SW480 (cell line): Measurements from ENCODE around the gene NUBP2.

Source experiments
- DNase-seq: peaks from one replicate; pipeline ENCODE4 v3.0.0-alpha.2; 2016; ENCODE audit warnings: low spot score

Gene NUBP2

DNA sequence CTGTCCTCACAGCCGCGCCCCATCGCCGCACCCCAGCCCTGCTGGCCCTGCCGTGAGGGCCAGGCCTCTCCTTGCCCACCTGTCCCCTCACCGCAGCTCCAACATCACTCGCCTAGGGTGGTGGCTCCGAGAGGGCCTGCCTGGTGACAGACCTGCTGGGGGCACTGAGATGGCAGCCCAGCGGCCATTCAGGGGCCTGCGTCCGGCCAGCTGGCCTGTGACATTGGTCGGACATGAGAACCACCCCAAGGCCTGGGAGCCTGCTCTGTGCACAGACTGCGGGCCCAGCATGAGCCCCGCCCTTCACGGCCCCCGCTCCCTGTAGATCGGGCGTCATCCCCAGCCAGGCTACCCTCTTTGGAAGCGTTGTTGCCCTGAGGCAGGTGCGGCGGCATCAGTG, 23.2 kb upstream of the NUBP2 start:
- DNase-seq: no peak

DNA sequence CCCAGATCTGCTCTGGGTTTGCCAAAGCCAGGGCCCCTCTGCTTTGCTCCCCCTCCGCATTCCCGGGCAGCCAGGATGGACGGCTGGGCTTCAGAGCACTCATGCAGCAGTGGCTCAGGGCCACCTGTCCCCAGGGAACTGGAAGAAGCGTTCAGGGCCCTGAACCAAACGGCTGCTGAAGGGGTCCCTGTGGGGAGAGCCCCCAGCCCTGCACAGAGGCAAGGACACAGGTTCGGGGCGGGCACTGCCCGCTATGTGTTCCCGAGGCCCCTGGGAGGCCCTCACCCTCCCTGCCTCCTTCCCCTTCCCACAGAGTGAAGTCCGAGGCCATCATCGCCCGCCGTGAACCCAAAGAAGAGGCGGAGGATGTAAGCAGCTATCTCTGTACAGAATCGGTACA, 21.8 kb upstream of the NUBP2 start:
- no peak for DNase-seq

DNA sequence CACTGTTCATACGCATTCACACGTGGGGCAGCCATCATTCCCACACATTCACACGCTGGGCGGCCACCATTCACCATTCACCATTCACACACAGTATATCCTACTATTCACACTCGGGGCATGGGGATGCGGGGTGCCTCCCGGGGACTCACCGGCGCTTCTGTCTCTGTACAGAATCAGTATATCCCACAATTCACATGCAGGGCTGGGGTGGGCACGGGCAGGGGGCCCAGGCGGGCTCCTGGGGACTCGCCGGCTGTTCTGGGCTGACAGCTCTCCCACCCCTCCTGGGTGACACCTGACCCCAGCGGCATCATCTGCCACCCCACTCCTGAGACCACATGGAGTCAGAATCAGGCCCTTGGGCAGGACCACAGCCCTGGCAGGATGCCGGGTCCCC, 21.0 kb upstream of the NUBP2 start:
- DNase-seq: no peak

DNA sequence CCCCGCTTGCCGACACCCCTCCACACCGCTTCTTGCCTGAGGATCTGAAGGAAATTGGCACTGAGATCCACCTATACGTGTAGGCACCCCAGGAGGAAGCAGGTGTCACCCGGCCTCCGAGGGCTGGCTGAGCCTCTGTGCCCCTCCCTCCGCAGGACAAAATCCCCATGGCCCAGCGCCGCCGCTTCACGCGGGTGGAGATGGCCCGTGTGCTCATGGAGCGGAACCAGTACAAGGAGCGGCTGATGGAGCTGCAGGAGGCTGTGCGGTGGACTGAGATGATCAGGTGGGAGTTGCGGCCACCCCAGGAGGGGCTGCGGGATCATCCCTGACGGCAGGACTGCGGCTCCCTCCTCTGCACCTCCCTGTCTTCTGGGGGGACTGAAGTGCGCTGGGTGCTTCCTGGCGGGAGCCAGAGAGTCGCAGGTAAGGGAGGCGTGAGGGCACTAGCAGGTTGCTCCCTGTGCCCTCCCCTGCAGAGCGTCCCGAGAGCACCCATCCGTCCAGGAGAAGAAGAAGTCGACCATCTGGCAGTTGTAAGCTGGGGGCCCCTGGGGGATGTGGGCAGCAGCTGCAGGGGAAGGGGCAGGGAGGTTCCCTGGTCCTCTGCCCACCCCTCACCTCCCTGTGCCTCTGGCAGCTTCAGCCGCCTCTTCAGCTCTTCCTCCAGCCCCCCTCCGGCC, 20.4 kb upstream of the NUBP2 start:
- no peak for DNase-seq

DNA sequence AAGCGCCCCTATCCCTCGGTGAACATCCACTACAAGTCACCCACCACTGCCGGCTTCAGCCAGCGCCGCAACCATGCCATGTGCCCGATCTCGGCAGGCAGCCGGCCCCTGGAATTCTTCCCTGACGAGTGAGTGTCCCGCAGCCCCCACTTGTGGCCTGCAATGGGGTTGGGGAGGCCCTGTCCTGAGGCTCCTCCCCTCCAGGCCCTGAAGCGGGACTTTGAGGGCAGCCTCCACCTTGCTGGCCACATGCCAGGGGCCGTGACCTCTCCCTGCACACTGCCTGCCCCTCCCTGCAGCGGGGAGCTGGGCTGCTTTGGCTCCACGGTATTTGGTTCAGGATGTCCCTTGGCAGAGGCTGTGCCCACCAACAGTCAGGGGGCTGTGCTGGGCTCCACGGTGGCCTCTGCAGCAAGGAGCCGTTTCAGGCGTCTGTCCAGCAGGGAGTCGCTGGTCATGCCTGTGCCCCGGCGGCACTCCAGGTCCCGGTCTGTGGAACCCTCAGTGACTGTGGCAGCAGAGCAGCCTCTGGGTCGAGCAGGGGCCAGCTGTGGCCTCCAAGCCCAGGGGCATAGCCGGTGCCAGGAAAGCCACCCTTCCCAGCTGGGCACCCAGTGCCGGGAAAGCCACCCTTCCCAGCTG, 19.8 kb upstream of the NUBP2 start:
- no peak for DNase-seq

DNA sequence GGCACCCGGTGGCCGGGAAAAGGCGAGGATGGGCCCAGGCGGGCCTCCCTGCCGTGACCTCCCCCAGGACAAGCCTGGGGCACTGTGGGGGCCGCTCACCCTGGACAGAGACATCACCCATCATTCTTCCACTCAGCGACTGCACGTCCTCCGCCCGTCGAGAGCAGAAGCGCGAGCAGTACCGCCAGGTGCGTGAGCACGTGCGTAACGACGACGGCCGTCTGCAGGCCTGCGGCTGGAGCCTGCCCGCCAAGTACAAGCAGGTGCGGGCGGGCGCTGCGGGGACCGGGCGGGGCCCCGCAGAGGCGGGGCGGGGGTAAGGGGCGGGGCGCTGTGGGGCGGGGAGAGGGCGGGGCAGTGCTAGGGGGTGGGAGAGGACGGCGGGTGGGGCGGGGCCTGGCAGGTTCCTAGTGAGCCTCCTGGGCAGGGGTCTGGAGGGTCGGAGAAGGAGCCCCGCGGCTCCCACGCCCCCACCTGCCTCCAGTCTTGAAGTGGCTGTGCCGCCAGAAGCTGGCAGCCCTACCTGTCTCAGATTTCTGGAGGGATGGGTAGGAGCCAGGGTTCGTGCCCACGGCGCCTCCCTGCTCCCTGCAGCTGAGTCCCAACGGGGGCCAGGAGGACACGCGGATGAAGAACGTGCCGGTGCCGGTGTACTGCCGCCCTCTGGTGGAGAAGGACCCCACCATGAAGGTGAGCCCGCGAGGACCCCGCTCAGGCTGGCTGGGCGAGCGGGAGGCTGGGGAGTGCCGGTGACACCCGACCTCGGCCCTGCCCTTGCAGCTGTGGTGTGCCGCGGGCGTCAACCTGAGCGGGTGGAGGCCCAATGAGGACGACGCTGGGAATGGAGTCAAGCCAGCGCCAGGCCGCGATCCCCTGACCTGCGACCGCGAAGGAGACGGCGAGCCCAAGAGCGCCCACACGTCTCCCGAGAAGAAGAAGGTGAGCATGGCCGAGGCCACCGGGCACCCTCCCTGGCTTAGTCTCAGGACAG, 18.9 kb upstream of the NUBP2 start:
- DNase-seq: no peak

DNA sequence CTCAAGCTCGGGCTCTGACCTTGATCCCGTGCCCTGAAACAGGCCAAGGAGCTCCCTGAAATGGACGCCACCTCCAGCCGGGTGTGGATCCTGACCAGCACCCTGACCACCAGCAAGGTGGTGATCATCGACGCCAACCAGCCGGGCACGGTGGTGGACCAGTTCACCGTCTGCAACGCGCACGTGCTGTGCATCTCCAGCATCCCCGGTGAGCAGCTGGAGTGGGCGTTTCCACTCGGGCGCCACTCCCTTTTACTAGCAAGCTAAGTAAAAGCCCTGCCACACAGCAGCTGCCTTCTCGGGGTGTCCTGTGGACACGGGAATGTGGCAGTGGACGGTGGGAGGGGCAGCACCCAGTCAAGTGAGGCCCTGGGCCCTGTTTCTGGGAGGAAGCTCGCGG, 17.8 kb upstream of the NUBP2 start:
- no peak for DNase-seq

DNA sequence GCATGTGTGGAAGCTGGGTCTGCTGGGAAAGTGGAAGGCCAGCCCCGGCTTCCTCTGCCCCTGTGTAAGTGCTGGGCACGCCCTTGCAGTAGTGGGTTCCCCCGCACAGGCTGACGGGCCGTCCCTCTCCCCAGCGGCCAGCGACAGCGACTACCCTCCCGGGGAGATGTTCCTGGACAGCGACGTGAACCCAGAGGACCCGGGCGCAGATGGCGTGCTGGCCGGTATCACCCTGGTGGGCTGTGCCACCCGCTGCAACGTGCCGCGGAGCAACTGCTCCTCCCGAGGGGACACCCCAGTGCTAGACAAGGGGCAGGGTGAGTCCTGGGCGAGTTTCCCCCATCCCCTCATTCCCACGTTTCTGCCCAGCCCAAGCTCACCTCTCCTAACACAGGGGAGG, 16.9 kb upstream of the NUBP2 start:
- no peak for DNase-seq

DNA sequence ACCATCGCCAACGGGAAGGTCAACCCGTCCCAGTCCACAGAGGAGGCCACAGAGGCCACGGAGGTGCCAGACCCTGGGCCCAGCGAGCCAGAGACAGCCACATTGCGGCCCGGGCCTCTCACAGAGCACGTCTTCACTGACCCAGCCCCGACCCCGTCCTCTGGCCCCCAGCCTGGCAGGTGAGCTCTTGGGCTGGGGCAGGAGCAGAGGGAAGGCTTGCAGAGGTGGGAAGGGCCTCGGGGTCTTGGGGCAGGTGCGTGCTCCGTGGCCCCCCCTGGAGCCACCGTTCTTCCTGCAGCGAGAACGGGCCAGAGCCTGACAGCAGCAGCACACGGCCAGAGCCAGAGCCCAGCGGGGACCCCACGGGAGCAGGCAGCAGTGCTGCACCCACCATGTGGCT, 16.5 kb upstream of the NUBP2 start:
- DNase-seq: no peak

DNA sequence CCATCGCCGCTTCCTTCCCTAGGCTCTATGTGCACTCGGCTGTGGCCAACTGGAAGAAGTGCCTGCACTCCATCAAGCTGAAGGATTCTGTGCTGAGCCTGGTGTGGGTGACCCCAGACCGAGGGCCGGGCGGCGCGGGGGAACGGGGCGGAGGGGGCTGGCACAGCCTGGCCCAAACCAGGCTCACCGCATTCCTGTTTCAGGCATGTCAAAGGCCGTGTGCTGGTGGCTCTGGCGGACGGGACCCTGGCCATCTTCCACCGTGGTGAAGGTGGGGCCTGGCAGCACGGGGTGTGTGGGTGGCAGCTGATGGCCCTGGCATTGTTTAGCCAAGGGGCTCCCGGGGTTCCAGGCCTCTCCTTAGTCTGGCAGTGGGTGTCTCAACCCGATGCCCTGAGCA, 16.1 kb upstream of the NUBP2 start:
- DNase-seq: no peak

DNA sequence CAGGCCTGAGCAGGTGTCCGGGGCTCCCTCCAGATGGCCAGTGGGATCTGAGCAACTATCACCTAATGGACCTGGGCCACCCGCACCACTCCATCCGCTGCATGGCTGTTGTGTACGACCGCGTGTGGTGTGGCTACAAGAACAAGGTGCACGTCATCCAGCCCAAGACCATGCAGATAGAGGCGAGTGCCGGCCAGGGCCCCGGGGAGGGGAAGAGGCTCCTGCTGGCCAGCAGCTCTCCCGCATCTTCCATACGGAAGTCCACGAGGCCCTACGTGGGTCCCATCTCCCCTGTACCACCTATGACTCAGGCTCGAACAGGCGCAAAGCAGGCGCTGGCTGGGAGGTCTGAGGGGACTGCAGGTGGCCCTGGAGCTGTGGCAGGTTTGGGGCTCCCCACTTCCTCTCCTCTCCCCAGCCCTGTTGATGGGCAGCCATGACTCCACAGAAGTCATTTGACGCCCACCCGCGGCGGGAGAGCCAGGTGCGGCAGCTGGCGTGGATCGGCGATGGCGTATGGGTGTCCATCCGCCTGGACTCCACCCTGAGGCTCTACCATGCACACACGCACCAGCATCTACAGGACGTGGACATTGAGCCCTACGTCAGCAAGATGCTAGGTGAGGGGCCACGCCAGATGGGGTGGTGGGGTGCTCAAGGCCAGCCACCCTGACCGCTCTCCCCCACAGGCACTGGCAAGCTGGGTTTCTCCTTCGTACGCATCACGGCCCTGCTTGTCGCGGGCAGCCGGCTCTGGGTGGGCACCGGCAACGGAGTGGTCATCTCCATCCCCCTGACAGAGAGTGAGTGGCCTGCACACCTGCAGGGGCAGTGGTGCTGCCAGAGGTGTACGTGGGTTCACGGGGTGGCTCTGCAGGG, 15.4 kb upstream of the NUBP2 start:
- DNase-seq: no peak

DNA sequence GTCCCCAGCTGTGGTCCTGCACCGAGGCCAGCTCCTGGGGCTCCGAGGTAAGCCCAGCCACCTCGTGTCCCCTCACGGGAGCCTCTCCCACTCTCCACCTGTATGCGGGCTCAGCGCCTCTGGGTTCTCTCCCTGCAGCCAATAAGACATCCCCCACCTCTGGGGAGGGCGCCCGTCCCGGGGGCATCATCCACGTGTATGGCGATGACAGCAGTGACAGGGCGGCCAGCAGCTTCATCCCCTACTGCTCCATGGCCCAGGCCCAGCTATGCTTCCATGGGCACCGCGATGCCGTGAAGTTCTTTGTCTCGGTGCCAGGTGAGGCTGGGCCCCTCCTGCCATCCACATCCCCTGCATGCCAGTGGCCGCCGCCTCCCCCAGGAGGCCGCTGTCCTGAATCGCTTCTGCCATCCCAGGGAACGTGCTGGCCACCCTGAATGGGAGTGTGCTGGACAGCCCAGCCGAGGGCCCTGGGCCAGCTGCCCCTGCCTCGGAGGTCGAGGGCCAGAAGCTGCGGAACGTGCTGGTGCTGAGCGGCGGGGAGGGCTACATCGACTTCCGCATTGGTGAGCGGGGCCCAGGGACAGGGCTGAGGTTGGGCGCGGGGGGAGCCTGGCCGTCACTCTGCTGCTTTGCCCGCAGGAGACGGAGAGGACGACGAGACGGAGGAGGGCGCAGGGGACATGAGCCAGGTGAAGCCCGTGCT, 14.5 kb upstream of the NUBP2 start:
- DNase-seq: no peak

DNA sequence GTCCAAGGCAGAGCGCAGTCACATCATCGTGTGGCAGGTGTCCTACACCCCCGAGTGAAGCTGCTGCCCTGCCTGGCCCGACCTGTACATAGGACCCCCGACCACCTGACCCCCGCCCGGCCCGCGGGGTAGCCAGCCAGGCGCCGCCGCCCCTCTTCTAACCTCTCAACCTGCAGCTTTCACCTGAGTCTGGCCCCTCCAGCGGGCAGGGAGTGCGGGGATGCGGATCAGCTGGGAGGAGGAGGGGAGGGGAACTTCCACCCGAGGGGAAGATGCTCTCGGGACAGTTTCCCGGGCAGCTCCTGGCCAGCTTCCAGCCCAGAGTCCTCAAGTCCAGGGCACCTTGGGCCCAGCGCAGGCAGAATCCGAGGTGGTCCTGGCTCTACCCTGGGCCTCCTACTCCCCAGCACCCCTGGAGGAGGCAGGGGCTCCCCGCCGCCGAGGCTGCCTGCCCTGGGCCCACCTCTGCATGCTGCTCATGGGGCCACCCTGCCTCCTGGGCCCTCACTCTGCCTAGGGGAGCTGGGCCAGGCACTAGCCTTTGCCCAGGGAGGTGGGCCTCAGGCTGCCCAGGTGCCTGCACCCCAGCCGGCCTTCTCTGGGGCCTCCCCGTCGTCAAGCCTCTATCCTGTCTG, 13.9 kb upstream of the NUBP2 start:
- no peak for DNase-seq

DNA sequence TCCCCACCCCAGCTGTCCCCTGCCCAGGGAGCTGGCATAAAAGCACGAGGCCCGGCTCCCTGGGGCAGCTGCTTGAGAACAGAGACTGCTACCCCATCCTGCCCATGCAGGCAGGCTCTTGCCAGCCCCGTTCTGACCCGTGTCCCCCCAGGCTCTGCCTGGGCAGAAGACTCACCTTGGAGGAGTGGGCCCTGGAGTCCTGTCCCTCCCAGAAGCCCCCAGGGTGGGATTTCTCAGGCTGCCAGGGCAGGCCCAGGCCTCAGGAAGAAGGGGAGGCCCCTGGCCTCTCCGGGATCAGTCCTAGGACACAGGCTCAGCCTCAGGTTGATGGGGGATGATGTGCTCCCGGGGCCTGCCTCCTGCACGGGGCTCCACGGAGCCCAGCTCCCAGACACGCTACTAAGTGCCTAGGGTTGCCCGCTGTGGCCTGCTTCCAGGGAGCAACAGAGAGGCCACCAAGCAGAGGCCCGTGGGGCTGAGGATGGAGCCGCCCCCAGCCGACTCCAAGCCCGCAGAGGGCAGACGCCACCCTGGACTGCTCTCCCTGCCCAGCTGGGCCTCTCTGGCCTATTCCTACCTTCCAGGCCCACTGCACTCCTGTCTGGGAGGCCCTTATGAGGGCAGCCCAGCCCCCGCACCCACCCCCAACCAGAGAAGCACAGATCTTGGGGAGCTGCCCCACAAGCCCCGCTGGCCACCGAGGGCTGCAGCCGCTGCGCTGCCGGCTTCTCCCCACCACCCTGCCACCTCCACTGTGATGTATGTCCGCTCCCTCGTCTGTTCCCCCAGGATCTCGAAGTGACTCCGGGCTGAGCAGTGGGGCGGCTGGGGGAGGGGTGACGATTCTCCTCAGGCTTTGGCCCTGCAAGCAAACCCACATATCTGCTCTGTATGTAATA, 13.1 kb upstream of the NUBP2 start:
- DNase-seq: no peak

DNA sequence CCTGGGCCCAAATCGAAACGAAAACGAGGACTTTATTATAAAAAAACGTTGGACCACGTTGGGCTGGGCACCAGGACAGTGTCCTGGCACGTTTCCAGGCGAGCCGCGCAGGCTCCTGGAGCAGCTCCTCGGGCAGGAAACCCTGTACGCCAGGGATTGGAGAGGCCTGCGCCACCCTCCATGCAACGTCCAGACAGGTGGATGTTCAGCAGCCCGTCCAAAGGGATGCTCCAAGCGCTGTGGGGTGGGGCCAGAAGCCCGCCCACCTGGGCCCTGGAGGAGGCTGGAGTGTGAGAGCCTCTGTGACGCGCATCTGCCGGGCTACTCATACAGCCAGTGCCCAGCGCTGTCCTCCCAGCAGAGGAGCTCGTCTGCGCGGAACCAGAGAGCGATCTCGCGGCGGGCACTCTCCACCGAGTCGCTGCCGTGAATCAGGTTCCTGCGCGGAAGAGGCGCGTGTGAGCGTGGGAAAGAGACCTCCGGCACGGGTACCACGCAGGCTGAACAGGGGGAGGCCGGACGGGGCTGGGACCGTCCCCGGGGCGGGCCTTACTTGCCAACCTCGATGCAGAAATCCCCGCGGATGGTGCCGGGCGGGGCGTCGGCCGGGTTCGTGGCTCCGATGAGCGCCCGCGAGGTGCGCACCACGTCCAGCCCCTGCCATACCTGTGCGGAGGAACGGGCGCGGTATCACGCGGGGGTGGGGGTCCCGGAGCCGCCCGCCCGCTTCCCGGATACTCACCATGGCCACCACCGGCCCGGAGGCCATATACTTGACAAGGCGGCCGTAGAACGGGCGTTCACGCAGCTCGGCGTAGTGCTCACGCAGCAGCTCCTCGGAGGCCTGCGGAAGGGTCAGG, 12.2 kb upstream of the NUBP2 start:
- peak; percentile 52 for DNase-seq

DNA sequence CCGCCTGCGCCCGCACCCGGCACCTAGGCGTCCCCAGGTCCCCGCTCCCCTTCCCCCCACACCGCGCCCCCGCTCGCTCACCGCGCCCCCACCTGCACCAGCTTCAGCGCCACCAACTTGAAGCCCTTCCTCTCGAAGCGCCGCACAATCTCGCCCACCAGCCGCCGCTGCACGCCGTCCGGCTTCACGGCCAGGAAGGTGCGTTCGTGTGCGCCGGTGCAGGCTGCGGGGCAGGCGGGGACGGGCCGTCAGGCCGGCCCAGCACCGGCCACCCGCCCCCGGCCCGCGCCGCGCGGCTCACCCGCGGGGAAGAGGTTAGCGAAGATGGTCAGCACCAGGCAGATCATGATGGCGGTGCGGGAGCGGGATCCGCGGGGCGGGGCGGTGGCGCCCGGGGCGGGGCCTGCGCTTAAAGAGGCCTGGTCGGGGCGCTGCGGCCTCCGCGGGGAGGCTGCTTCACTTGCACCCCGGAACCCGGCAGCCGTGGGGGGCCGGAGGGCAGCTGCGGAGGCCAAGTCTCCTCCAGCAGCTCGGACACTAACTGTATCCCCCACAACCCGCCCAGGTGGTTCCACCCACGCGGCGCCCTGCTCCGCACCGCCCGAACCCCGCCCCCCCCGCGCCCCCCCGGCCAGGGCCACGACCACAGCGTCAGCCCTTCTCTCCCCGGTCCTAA, 11.4 kb upstream of the NUBP2 start, which contains the start of gene NME3:
NME3 (minus strand) TSS at position 356 of the 676 bp plus-strand sequence; CDS start at position 347, 9 bp downstream.
- peak; percentile 49 for DNase-seq

DNA sequence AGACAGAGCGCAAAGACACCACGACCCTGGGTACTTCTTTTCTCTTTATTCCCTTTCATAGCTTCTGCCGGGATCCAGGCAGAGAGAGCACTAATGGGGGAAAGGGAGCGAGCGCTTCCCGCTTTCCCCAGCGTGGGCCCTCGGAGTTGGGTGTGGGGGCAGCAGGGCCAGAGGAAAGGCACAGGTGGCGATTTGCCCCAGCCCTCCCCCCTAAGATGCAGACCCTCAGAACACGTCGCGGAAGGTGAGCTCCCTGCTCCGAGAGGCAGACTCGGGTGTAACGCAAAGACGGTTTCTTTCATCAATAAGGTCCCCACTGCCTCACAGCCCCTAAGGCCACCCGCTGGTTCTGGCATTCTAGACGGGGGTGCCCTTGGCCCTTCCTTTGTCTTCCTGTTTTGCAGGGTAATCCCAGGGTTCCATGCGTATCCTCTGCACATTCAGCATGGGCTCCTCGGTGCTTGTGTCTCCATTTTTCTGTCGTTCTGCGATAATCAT, 10.8 kb upstream of the NUBP2 start:
- DNase-seq: peak; percentile 44
